Stimulated activated CD4-positive, alpha-beta T cell treated with anti-CD3 and anti-CD28 coated beads, Interleukin-1b, Interleukin-23, amount 100 ng/mL, for 48 hours (primary cell): ENCODE measurements around the gene CALN1.

Experiments used
- DNase-seq: peaks from one replicate; pipeline ENCODE4 v3.0.0-alpha.2; 2020

Gene CALN1

DNA sequence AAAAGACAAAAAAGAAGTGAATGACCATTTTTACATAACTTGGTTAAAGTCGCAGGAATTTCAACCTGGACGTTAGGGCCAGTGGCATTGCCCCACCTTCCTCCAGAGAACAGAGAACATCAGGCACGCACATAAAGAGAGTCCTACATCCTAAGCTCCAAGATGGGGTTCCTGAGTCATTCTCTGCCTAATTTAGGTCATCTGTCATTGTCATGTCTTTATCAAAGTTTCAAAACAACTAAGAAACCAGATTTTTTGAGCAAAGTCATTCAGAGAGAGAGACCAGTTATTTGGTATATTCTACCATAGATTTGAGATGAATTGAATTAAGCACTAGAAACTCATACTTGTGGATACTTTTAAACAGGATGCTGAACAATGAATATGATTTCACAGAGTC is 241.7 kb downstream of the CALN1 start:
- DNase-seq: no peak

DNA sequence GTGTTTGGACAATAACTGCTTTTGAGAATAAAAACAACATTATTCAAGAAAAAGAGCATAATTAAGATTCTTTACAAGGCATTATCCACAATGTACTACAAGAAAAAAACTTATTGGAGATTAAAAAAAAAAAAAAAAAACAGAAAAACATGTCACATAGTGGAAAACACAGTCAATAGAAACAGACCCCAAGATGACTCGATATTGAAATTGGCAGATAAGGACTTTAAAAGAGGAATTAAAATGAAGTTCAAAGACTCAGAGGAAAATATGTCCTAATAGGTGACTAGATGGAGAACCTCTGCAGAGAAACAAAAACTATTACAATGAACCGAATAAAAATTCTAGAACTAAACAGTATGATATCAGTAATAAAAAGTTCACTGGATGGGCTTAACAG is 248.9 kb downstream of the CALN1 start:
- no peak for DNase-seq

DNA sequence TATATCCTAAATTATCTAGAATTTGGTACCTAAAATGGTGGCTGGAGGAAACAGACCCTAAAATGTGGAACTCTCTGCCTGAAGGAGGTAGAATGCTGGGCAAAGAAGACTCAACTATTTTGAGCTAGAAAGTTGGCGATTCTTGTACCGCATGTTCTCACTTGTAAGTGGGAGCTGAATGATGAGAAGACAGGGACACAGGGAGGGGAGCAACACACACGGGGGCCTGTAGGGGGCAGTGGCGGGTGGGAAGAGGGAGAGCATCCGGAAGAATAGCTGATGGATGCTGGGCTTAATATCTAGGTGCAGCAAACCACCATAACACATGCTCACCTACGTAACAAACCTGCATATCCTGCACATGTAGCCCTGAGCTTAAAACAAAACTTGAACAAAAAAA is 250.6 kb downstream of the CALN1 start:
- no peak for DNase-seq

DNA sequence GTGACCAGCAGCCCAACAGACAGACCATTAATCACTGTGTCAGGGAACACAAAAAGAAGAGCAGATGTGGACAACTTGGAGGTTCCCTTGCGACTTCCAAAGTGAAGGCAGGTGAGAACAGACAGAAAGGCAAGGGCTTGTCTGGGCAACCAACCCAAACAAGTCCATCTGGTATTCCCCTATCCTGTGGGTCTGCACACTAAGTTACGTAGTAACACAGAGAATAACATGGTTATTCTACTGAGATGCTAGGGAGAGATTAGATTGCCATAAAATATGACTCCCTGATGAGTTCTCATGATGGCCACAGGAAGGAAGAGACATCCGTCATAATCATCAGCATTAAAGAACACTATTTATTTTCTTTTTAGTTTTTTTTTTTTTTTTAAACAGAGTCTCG is 252.2 kb downstream of the CALN1 start:
- DNase-seq: no peak

DNA sequence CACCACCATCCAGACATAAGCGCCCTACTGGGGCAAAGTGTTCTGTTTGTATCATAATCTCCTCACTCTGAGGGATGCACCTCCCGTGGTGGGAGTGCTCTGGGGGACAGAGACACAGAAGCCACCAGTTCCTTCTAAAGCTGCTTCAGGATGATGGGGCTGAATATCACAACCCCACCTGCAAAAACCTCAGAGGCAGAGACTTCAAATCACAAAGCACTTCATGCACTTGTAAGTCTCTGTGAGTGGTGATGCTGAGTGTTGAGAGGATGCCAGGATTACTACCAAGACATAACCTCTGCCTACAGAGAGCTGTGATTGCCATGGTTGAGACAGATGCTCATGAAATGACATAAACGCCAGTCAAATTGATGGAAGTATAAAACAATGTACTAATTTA is 255.5 kb downstream of the CALN1 start:
- no peak for DNase-seq

DNA sequence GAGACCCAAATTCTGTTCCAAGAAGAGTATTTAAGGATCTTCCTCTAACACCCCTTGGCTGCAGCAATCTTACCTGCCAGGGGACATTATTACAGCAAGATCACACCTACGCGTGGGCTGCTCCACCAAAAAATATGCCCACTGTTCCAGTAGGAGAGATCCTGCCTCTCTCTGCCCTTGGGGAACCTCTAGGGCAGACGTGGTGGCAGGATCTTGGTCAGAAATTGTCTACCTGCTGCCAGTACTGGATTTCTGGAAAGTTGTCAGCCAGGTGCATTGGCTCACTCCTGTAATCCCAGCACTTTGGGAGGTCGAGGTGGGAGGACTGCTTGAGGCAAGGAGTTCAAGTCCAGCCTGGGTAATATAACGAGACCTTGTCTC is 259.0 kb downstream of the CALN1 start:
- no peak for DNase-seq

DNA sequence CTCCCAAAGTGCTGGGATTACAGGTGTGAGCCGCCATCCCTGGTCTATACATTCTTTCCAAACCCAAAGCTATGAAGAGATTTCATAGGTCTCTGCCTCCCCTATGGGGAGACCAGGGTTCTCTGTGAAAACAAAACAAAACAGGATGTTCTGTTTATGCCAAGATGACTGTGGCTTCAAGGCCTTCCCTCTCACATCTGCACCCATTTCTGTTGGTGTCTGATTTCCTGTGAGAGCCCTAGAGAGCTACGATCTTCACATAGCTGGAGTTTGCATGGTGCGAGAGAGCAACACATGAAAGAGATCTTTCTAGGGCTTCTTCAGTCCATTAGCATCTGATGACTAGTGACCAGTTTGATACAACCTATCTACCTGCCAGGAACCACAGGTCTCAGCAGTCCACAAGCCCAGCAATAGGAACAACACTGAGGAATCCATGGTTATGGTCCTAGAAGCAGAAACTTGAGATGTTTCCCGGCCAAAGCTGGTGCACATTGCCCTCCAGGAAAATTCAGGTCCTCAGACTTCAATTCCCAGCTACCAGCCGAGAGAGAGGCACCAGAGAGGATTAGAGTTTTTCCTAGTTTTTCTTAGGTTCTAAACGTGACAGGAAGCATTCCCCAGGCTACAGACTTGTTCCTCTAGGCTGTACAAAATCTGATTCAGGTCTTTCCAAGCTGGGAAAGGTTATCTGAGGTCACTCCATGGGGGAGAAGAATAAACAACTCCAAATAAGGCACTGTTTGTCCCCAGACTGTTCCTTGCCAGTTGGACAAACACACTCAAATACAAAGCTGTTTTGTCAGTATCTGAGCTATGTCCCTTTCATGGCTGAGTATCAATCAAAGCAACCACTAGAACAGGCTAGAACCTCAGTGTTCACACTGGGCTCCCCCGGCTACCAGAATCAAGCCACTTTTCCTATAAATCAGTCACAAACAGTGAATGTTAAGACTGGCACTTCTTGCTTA is 259.7 kb downstream of the CALN1 start:
- DNase-seq: no peak

DNA sequence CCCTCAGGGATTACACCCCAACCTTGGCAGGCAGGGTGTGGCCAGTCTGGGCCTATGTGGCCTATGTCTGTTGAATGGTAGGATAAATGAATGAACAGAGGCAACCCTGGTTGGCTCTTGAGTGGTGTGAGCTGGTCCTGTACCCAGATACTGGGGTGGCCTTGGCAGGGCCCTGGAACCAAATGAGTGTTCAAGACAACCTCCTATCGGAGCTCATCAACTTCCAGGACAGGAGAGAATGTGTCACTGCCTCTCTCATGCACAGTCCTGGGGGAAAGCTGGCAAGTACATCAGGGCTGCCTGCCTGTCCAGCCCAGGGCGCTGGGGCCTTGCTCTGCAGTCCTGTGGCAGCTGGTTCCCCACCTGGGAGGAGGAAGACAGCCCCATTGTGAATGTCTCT is 271.6 kb downstream of the CALN1 start:
- DNase-seq: no peak

DNA sequence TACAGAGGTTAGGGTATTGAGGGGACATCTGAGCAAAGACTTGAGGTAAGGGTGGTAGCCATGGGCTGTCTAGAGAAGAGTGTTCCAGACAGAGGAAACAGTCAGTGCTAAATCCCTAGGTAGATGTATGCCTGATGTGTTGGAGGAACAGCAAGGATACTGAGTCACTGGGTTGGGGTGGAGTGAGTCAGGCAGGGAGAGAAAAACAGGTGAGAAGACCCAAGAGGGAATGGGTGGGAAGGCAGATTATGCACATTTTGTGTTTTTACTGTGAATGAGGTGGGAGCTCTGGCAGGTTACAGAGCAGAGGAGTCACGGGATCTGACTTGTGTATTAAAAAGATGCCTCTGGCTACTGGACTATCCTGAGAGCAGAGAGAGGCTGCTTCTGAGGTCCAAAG is 285.0 kb downstream of the CALN1 start:
- no peak for DNase-seq

DNA sequence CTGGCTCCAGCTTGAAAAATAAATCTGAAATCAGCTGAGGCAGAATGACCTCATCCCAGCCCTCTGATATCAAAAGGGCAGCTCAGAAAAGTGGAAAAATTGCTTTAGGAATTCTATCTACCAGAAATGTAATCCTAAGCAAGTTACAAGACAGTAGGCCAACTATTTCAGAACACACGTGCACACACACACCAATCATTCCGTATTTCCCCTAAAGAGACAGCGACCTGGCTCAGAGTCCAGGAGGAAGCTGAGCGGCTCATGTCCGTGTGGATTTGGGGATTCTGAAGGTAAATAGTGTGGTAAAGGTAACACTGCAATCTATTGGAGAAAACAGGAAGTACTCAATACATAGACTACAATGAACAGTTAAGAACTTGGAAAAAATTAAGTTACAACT is 288.2 kb downstream of the CALN1 start:
- DNase-seq: no peak

DNA sequence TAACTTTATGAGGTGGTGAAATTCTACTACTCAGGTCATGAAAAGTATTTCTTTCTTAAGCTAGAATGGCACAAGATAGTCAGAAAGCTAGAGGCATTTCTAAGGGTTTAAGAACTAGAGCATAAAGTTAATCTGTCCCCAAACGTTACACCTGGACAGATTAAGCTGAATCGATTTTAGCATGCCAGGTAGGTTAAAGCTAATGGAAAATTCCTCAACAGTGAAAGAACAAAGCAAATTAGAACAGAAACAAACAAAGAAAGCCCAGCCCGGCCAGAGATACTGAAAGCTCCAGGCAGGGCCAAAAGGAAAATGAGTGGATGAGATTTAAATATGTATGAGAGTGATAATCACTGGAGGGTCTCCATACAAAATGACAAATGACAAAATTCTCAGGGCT is 293.8 kb downstream of the CALN1 start:
- DNase-seq: no peak

DNA sequence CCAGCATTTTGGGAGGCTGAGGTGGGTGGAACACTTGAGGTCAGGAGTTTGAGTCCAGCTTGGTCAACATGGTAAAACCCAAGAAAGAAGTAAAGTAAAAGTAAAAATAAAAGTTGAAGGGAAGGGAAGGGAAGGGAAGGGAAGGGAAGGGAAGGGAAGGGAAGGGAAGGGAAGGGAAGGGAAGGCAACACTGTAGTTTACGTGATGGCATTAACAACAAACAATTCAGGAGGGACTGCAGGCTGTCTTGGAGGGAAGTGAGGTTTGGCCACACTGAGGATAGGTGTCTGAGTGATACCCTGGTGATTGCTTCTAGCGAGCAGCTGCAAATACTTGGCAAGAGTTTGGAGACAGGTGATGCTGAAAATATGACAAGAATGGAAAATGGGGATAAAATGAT is 298.0 kb downstream of the CALN1 start:
- DNase-seq: no peak

DNA sequence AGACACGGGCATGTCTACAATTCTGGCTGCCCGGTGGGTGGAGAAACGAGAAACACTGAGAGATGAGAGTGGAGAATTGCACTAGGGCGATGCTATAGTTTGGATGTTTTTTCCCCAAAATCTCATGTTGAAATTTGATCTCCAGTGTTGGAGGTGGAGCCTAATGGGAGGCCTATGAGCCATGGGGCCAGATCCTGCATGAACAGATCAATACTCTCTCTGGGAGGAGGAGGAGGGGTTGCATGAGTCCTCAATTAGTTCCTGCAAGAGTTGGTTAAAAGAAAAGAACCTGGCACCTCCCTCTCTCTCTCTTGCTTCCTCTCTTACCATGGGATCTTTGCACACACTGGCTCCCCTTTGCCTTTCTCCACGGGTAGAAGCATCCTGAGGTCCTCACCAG is 299.1 kb downstream of the CALN1 start:
- DNase-seq: no peak

DNA sequence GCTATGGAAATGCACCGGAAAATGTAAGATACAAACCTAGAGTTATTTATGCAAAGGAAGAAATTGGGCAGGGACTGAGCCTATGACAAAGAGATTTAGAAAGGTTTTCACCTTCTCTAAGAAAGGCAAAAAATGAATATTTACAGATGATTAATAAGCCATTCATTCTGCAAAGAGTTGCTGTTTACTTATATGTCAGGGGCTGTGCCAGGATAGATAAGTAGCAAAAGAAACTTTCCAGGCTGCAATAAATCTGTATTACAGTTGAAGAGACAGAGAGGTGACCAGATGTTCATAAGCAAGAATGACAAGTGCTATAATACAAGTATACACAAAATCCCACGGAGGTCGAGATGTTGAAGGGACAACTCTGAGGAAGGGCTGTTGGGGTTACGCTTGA is 299.6 kb downstream of the CALN1 start:
- no peak for DNase-seq

DNA sequence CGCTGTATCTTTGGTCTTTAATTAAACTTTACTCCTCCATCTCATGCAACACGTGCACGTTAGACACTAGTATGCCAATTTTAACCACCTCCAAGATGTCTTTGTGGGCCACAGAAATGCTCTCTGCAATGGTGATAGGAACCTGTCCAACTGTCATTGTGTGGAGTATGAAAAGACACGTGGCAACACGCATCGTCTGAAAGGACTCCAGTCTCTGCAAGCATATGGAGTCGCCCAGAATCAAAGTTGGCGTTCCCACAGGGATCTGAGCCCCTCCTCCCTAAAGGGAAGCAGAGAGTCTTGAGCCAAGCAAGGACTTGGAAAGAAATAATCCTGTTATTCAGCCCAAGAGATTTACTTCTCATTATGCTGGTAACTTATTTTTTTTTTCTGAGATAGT is 301.1 kb downstream of the CALN1 start:
- DNase-seq: no peak

DNA sequence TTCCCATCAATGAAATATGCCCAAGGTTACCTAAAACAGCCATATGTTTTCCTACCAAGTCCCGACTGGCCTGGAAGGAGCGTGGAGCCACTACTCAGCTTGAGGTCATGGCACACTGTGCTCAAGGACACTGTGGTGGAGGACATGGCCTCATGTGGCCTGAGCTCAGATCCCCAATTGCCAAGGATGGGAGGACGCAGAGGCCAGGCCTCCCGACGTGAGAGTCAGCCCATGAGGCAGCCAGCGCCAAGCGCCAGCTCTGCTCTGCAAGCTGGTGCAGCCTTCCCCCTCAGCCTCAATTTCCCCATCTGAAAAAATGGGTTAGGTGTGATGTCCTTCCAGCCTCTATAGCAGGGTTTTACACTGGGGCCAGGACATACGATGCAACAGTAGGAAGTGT is 302.6 kb downstream of the CALN1 start:
- no peak for DNase-seq

DNA sequence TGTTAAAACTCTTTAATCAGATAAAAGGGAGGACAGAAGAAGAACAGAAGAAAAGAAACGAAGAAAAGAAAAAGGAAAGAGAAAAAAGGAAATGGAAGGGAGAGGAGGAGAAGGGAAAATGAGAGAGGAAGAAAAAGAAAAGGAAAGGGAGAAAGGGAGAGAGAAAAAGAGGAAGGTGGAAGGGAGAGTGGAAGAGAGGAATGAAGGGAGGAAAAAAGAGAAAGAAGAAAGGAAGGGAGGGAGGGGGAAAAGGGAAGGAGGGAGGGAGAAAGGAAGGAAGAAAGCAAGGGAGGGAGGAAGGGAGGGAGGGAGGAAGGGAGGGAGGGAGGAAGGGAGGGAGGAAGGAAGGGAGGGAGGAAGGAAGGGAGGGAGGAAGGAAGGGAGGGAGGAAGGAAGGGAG is 305.7 kb downstream of the CALN1 start:
- DNase-seq: no peak

DNA sequence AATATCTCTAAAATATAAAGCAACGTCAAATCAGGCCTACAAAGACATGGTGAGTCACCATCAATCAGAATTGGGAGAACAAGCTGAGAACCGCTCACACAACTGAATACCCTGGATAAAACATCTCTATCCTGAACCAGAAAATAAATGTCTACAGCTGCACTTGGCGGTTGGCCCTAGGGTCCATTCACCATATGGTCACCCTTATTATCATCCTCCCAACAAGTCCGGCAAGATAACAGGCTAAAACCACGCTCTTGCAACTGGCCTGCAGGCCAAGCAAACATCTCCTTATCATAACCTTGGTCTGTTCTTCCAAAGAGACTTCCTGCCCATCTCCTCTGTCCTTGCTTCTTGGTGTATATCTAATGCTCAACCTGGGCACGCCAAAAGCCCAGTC is 310.7 kb downstream of the CALN1 start:
- no peak for DNase-seq

DNA sequence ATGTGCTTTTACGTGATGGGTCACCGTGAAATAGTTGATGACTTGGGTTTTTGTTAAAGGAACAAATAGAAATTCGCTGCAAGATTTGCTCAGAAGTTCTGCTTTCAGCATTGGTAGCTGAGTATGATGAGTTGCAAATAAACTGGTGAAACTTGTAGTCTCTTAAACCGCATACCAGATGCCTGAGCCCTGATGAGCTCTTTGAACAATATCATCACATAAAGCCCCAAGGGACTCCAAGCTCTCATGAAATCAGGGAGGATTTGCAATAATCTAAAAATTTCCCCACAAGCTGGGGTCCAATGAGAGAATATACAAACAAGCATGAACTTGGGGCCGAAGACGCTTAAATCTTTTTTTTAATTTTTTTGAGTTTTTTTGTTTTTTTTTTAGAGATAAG is 312.4 kb downstream of the CALN1 start:
- DNase-seq: no peak

DNA sequence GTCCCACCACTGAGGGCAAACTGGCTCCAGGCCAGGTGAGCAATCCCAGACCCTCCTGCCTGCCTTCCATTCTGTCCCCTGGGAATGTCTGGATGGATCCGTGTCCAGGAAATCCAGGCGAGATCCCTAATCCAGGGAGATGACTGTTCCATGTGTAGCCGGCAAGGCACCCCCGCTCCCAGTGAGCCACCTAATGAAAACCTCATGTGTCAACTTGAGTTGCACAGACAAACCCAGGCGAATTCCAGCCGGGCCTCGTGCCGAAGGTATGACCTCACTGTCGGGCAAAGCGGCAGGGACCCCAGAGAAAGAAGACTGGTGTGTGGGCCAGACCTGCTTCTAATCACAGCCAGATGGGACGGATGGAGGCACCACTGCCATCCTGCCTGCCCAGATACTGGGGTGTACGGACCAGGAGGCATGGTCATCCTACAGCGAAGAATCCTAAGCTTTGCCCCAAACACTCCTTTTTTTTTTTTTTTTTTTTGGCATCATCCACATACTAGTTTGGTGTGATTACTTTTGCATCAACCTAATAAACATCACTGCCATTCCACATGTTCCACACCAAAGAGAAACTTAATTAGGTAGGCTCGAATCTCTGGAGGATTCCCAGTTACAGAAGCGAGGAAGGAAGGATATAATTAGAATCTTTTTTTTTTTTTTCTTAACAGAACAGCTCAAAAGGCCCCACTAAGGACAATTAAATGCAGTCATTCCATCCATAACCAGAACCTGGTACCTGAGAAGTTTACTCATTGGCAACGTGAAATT is 313.1 kb downstream of the CALN1 start:
- DNase-seq: no peak

DNA sequence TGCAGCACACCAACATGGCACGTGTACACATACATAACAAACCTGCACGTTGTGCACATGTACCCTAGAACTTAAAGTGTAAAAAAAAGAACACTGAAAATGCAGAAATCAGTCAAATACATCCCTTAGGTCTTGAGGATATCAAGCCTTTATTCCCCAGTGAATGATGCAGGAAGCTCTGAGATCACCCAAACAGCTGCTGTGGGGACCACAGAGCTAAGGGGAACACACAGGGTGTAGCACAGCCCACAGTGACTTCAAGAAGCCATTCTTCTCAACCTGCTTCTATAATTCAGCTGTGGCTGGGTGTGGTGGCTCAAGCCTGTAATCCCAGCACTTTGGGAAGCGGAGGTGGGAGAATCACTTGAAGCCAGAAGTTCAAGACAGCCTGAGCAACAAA is 314.9 kb downstream of the CALN1 start:
- DNase-seq: no peak

DNA sequence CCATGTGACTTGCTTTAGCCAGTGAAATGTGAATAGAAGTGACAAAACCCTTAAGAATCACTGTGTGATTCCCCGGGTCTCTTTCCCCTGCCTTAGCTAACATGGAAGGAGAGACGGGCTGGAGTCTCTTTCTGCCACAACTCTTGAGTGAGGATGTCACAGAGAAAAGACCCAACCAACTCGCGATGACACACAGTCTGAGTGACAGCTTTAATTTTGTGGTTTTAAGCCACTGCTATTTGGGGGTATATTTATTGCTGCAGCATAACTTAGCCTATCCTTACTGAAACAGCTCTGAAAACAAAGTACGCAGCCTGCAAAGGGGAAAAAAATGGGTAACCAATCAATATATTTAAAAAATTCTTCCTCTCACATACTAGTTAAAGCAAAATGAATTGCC is 319.4 kb downstream of the CALN1 start:
- DNase-seq: no peak

DNA sequence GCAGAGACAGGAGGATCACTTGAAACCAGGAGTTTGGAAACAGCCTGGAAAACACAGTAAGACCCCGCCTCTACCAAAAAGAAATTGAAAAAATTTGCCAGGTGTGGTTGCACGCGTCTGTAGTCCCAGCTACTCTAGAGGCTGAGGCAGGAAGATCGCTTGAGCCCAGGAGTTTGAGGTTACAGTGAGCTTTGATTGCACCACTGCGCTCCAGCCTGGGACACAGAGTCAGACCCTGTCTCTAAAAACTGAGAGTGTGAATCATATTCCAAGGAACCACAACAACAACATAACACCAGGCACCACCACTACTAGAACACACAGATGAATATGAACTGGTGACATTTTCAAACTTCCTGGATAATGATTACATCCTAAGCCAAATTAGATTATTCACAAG is 324.2 kb downstream of the CALN1 start:
- no peak for DNase-seq

DNA sequence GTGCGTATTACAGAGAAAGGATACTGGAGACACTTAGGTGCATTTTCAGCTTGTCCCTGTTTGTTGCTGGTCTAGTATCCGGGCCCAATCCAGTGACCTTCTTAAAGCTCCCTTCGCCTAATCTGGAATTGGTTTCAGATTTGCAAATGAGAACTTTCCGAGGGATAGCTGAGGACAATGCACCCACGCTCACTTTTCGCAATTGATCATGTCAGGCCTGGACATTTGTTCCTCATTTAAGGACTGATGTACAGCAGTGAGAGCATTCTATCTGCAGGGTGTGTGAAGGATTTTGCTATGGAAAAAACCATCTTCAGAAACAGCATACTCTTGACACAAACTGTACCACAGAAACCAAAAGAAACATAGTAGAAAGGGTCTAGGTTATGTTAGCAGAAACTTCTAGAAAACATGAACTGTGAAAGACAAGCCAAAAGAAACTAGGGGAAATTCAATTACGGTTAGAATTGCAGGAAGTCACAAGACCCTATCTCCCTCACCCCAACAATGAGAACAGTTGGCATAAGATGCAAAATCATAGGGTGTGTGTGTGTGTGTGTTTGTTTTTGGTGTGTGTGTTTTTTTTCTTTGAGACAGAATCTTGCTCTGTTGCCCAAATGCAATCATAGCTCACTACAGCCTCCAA is 331.1 kb downstream of the CALN1 start:
- DNase-seq: no peak
